ENCODE measurements around the gene LRMDA.

- TF ChIP-seq POLR2AphosphoS5 (IDR thresholded peaks at IDR 0.05; ENCODE audit: low read length): no peak
- TF ChIP-seq ESRRA (IDR thresholded peaks at IDR 0.05; ENCODE audit: low read length): no peak
- TF ChIP-seq ZBED1 (IDR thresholded peaks at IDR 0.05; ENCODE audit: borderline replicate concordance): no peak
- no peak for TF ChIP-seq SMC3 (IDR thresholded peaks at IDR 0.05; ENCODE audit: borderline replicate concordance, low read length)
- no peak; the same call in 1 of the 2 replicates for TF ChIP-seq DPF2 (IDR thresholded peaks at IDR 0.05)
Observed at GRCh38 chr10:75612904-75613684, 181.7 kb downstream of the LRMDA start.

Data from GM12878 (cell line).